HAP-1 (cell line): ENCODE measurements around the gene ATP10B.

Source experiments
- DNase-seq, 2 experiments: peaks; one replicate each; pipeline ENCODE4 v3.0.0-alpha.2; 2016 to 2020; ENCODE audit warnings: low spot score in 2 of 2
- H3K27me3 ChIP-seq: fragments of 250-450 bp; sonication (Bioruptor Pico); 2 replicates; pipeline ENCODE4 v1.5.1; 2020; ENCODE audit warnings: low read depth, mild to moderate bottlenecking, moderate library complexity
- H3K36me3 ChIP-seq: fragments of 250-450 bp; sonication (Bioruptor Pico); replicated peaks from 2 replicates; pipeline ENCODE4 v1.5.1; 2020; ENCODE audit warnings: mild to moderate bottlenecking
- H3K4me1 ChIP-seq: fragments of 250-450 bp; sonication (Bioruptor Pico); 2 replicates; pipeline ENCODE4 v1.5.1; 2020; ENCODE audit warnings: mild to moderate bottlenecking
- H3K4me3 ChIP-seq: fragments of 250-450 bp; sonication (Bioruptor Pico); 2 replicates; pipeline ENCODE4 v1.5.1; 2020; ENCODE audit warnings: mild to moderate bottlenecking, moderate library complexity
- H3K9me3 ChIP-seq: fragments of 250-450 bp; sonication (Bioruptor Pico); 2 replicates; pipeline ENCODE4 v1.5.1; 2020; ENCODE audit warnings: mild to moderate bottlenecking, moderate library complexity
- in situ Hi-C: fragments of 300-500 bp; cut with MboI; formaldehyde crosslinking; loops from 3 replicates; pipeline ENCODE4 v1.14.3; 2020; ENCODE audit warnings: low sequenced_read_pairs, inconsistent platforms, mixed read lengths

The ATP10B gene

DNA sequence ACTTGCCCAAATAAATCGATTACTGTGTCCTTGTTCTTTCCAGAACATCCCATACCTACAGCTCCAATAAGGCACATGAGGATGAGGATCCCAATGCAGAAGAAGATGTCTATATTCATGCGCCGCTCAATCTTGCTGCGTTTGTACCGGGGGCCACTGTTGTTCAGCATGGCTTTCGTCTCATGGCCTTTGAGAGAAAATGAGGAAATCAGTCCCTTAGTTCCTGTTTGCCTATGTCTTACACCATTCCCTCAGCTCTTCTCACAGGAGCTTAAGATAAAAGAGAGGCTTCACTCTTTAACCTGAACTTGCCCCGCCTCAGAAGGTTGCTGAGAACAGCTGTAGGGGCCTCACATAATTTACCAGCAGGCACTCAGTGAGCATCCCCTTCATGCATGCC, 211.6 kb downstream of the ATP10B start:
- in situ Hi-C loops = no loop called here
- no peaks in the 10 kb centered on the region for H3K27me3 ChIP-seq
- no peak for DNase-seq

DNA sequence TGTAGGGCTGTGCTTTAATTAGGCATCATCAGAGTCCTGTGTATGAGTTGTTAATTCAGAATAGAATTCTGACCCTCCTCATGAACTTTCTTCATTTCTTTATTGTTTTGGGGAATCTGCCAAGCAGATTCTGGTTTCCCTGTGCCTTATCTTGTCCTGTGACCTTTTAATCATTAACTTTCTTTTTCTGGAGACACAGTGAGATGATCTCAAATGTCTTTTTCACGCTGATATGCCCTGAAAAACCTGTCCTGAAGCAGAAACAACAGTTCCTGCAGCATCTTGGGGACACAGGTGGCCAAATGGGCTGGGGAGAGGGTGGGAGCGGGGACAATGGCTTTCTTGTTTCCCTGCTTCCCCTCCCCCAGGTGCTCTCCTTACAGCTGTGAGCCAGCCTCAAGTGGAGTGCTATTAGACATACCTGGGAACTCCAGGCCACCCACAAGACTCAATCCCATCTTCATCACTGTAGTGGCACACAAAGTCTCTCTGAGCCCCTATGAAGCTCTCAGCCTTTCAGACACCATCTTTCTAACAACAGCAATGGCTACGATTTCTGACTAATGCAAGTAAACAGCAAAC, 213.8 kb downstream of the ATP10B start:
- H3K4me1 ChIP-seq = no peaks in the 10 kb centered on the region
- no peaks in the 10 kb centered on the region for H3K9me3 ChIP-seq
- no peaks in the 10 kb centered on the region for H3K36me3 ChIP-seq
- no peaks in the 10 kb centered on the region for H3K27me3 ChIP-seq
- in situ Hi-C loops = no loop called here
- no peak for DNase-seq
- no peak overlapping the region for H3K4me3 ChIP-seq

More for the DNA sequence above, 211.6 kb downstream of the ATP10B start:
- Histone ChIP-seq H3K9me3 (no peaks in the 10 kb centered on the region), H3K4me1 (no peaks in the 10 kb centered on the region), H3K4me3 (no peak overlapping the region), H3K36me3 (no peaks in the 10 kb centered on the region)

DNA sequence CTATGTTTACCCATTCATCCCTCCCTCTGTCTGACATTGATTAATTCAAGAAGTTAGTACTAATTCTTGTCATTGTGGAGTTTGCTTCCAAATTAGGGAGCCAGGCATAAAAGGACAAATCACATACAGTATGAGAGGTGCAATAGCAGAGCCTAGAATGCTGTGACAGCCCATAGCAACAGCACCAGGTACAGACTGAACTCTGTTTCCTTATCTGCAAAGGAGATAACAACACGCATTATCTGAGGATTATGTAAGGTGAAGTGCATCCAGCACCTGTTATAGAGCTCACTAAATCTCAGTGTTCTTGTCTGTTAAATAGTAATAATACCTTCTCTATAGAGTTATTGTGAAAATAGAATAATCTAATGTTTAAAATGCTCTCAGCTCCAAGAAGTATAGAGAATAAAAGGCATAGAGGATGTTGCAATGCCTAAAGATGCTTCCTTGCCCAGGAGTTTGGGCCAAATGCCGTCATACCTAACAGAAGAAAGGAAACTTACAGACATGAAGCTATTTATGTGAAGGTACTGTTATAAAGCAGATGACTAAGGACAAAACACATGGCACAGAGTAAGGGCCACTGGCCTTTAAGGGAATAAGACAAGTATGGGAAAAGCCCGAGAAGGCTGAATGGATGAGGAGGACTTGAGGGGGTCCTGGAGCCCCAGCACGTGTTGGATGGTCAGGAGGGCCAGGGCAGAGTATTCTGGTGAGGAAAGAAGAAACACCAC, 214.5 kb downstream of the ATP10B start:
- H3K27me3 ChIP-seq = no peaks in the 10 kb centered on the region
- in situ Hi-C loops = no loop called here
- no peak for DNase-seq
- no peak overlapping the region for H3K4me3 ChIP-seq
- H3K9me3 ChIP-seq = no peaks in the 10 kb centered on the region
- H3K36me3 ChIP-seq = no peaks in the 10 kb centered on the region
- no peaks in the 10 kb centered on the region for H3K4me1 ChIP-seq

DNA sequence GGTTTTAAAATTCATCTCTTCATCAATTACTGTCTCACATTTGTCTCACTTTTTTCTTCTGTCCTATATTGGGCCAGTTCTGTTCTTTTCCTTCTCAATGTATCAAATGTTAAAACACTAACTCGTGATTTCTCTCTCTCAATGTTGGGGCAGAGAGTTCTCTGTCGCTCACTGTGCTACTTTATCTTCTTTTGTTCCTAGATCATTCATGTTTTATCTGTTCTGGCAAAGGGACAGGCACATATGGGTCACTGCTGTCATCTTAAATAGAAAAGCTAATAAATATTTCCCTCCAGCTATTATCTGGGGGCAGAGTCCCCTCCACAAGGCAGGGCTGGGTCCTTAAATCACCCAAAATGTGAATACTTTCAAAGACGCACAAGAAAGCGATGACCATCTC, 216.3 kb downstream of the ATP10B start:
- in situ Hi-C loops = no loop called here
- Histone ChIP-seq H3K4me1 (no peaks in the 10 kb centered on the region), H3K27me3 (no peaks in the 10 kb centered on the region), H3K36me3 (no peaks in the 10 kb centered on the region), H3K9me3 (no peaks in the 10 kb centered on the region), H3K4me3 (no peak overlapping the region)
- DNase-seq = no peak

DNA sequence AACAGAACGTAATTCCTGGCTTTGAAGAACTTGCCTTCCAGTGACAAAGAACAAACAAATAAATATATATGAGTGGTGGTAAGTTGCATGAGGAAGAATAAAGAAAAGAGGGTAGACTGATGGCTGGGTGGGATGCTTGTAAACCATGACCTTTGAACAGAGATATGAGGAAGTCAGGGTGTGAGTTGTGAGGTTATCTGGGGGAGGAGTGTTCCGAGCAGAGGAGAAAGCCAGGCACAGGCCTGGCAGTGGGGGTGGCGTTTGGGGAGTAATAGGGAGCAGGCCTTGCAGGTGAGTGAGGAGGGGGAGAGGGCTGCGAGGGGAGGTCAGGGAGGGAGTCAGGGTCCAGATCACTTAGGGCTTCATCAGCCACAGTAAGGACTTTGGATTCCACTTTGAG, 217.0 kb downstream of the ATP10B start:
- DNase-seq = no peak
- Histone ChIP-seq H3K27me3 (no peaks in the 10 kb centered on the region), H3K4me1 (no peaks in the 10 kb centered on the region), H3K9me3 (no peaks in the 10 kb centered on the region), H3K36me3 (no peaks in the 10 kb centered on the region), H3K4me3 (no peak overlapping the region)
- in situ Hi-C loops = no loop called here

DNA sequence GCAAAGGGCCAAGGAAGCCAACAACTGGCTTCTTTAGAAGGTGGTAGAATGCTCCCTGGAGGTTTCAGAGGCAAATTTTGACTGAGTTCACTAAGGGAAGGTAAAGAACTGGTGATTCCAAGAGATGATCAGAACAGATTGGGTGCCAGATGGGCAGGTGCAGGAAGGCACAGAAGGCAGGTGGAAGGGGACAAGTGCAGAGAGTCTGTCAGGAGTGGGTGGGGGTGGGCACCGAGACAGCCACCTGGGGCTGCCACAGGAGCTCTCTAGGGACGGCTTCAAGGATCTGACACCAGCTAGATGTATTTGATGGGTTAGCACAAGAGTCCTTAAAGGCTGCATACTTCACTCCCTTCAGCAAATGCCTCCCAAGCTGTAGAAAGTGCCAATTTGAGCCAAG, 223.0 kb downstream of the ATP10B start:
- in situ Hi-C loops = no loop called here
- Histone ChIP-seq H3K36me3 (no peaks in the 10 kb centered on the region), H3K27me3 (no peaks in the 10 kb centered on the region), H3K9me3 (no peaks in the 10 kb centered on the region), H3K4me1 (no peaks in the 10 kb centered on the region), H3K4me3 (no peak overlapping the region)
- DNase-seq = no peak

DNA sequence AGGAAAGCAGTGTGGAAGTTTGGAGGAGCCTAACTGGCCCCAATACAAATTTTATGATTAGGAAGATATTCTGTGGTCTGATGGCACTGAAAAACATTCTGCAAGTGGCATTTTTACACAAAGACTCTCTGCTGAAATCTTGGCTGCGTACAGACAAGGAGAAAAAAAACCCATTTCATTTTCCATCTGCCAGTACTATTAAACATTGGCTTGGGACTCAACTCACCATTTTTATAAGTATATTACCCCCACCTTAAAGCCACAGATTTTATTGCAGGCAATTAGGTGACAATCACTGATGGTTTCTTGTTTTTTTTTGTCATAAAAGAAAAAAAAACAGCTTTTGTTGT, 223.4 kb downstream of the ATP10B start:
- no peaks in the 10 kb centered on the region for H3K27me3 ChIP-seq
- in situ Hi-C loops = no loop called here

DNA sequence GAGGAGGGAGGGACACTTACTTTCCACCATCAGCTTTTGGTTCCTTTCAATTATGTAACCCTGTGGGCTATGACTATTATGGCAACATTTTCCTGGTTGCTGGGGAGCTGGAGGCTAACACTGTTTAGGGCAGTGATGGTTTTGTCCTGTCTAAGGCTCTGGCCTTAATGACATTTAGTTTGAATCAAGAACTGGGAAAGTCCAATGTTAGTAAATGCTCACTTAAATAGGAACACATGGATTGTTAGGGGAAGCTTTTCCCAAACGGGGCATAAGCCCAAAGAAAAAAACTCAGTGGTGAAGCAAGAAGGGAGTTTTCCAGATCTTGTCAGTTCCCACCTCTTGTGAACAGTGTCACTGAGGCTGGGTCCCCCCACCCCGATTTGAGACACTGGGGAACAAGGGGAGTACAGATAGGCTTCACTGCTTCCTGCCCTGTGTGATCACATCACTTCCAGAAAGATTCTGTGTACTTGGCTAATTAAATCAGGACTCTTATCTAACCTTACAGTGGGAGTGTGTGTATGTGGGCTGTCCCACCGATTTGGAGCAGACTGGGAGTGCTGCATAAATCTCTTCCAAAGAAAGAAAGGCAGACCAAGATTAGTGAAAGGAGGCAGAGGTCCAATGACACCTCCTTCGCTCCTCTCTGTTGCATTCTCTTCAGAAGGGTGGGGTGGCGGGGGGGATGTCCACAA, 223.9 kb downstream of the ATP10B start:
- in situ Hi-C loops = no loop called here
- H3K4me1 ChIP-seq = no peaks in the 10 kb centered on the region
- no peaks in the 10 kb centered on the region for H3K36me3 ChIP-seq
- no peaks in the 10 kb centered on the region for H3K27me3 ChIP-seq
- no peaks in the 10 kb centered on the region for H3K9me3 ChIP-seq
- no peak for DNase-seq
- H3K4me3 ChIP-seq = no peak overlapping the region

More for the DNA sequence above, 223.4 kb downstream of the ATP10B start:
- Histone ChIP-seq H3K4me3 (no peak overlapping the region), H3K9me3 (no peaks in the 10 kb centered on the region), H3K4me1 (no peaks in the 10 kb centered on the region), H3K36me3 (no peaks in the 10 kb centered on the region)
- no peak for DNase-seq

DNA sequence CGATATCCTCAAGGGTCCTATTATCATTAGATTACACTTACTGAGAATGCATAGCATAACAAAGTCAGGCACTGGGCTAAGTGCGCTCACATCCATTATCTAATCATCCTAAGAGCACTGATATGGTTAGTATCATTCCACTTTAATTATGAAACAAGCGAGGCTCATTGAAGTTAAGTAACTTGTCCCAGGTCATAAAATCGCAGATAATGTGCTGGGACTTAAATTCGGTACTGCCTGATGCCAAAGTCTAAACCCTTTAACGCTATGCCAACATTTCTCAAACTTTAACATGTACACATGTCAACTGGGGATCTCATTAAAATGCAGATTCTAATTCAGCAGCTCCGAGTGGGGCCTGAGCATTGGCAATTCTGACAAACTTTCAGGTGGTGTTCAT, 225.7 kb downstream of the ATP10B start:
- no peak for DNase-seq
- H3K4me1 ChIP-seq = no peaks in the 10 kb centered on the region
- H3K4me3 ChIP-seq = no peak overlapping the region
- H3K36me3 ChIP-seq = no peaks in the 10 kb centered on the region
- in situ Hi-C loops = no loop called here
- H3K9me3 ChIP-seq = no peaks in the 10 kb centered on the region
- no peaks in the 10 kb centered on the region for H3K27me3 ChIP-seq

DNA sequence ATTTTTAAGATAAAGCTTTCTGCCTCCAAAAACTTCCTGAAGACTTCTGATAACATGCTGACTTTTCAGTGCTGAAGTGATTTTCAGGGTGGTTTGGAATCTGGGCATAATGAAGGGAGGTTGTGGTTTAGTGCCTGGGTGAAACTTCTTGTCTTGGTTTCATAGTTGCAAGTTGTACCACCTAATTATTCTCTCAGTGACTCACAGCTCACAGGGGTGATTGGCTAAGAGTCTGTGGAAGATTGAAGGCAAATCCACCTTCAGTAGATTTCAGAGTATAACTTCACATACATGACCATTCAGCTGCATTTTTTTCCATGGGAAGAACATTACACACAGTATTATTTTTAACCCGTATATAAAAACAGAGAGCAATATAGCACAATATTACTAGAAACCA, 230.5 kb downstream of the ATP10B start:
- DNase-seq = no peak
- H3K4me3 ChIP-seq = no peak overlapping the region
- H3K4me1 ChIP-seq = no peaks in the 10 kb centered on the region
- in situ Hi-C loops = no loop called here
- H3K27me3 ChIP-seq = no peaks in the 10 kb centered on the region
- H3K36me3 ChIP-seq = no peaks in the 10 kb centered on the region
- H3K9me3 ChIP-seq = no peaks in the 10 kb centered on the region

DNA sequence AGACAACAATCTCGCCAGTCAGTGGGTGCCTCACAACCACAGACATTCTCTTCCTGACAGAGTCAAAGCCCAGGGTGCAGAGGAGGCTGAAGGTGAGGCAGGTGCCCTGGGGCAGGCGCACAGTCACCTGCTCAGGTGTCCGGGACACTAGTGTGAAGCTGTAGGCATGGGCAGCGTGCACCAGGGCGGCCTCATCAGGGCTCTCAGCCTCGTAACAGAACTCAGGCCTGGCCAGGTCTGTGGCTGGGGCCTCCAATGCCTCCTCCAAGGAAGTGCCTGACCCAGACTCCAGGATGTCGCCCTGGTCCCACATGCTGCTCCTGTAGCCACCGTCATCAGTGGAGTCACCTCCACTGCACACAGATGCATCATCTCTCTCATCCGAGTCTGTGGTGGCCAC, 231.6 kb downstream of the ATP10B start:
- H3K4me3 ChIP-seq = no peak overlapping the region
- no peaks in the 10 kb centered on the region for H3K36me3 ChIP-seq
- H3K4me1 ChIP-seq = no peaks in the 10 kb centered on the region
- no peaks in the 10 kb centered on the region for H3K27me3 ChIP-seq
- no peaks in the 10 kb centered on the region for H3K9me3 ChIP-seq
- DNase-seq = no peak
- in situ Hi-C loops = no loop called here

DNA sequence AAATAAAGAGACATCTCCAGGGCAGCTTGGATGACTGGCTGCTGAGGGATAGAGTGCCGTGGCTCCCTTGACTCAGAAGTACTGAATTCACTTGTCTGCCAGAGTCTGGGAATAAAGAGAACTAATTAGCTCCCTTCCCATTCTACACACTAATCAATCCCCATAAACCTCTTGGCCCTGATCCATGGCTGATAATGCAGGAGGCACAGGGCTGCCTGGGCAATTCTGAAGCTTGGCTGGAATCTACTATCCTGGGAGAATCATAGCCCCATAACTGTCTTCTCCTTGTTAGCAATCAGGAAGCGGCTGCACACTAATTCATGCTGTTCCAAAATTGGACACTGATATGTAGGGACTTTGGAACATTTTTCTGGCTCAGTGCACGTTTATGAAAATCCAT, 232.6 kb downstream of the ATP10B start:
- H3K36me3 ChIP-seq = no peaks in the 10 kb centered on the region
- H3K4me3 ChIP-seq = no peak overlapping the region
- H3K9me3 ChIP-seq = no peaks in the 10 kb centered on the region
- H3K4me1 ChIP-seq = no peaks in the 10 kb centered on the region
- DNase-seq = no peak
- H3K27me3 ChIP-seq = no peaks in the 10 kb centered on the region
- in situ Hi-C loops = no loop called here

DNA sequence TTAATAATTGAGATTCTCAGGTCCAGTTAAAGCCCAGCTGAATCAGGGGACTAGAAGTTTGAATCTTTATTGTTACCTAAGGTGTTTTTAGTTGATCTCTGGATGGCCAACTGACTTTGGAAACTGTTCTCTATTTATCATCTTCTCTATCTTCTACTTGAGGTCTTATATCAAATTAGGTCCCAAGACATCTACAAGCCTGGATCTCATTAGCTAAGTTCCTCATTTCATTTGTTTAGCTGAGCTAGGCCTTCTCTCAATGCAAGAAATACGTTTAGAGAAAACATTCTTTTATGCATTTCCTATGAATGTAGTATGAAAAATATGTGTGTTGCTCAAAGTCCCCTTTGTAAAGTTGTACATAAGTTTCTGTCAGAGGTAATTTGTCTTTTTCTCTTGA, 233.7 kb downstream of the ATP10B start:
- Histone ChIP-seq H3K4me1 (no peaks in the 10 kb centered on the region), H3K27me3 (no peaks in the 10 kb centered on the region), H3K4me3 (no peak overlapping the region), H3K9me3 (no peaks in the 10 kb centered on the region), H3K36me3 (no peaks in the 10 kb centered on the region)
- DNase-seq = no peak
- in situ Hi-C loops = no loop called here

DNA sequence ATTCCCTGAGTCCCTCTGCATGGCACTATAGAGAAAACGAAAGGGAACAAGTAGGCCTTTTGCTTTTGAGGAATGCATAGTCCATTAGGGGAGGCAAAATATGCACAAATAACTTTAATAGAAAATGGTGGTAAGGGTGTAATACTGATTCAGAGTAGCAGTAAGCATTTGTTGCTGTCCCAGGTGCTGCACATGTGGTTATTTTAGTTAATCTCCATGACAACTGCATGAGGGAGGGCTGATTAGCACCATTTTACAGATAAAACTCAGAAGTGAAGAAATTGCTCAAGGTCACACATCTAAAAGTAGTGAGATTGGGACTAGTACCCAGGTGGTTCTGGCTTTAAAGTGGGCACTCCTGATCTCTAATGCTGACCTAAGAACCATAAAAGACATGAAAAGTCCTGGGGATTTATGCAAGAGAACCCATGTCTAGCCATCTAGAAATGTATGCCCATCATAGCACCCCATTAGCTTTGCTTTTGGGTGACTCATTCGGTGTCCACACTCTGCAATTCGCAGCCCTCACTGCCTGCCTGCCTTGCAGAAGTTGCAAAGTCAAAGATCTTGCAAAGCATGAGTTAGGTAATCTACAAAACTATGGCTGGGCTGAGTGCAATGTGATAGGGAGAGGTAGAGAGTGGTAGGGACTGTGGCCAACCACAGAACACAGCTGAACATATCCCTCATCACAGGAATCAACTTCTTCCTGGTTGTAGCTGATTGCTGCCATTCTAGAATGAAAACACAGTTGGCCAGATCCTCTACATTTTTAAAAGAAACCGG, 235.1 kb downstream of the ATP10B start:
- no peak for DNase-seq
- Histone ChIP-seq H3K36me3 (no peaks in the 10 kb centered on the region), H3K27me3 (0 out of 2 replicates have a peak, but pooled peaks cover under 1% of the 10 kb centered on the region), H3K4me3 (no peak overlapping the region), H3K4me1 (no peaks in the 10 kb centered on the region), H3K9me3 (no peaks in the 10 kb centered on the region)
- in situ Hi-C loops = no loop called here
